ENCODE results near the gene SMR3A.

Gene SMR3A

GRCh38 chr4:70360460-70360859, at the start of gene SMR3A:
Gene SMR3A (plus strand): TSS chr4:70360760. CDS start chr4:70362116, 1,356 bp downstream.
- Histone ChIP-seq H3K4me1 (ENCODE audit: insufficient read depth, insufficient read length) (no peaks in the 10 kb centered on the region), H3K9me3 (ENCODE audit: insufficient read depth, low read length) (no peaks in the 10 kb centered on the region), H3K36me3 (ENCODE audit: insufficient read depth, insufficient read length, low read length) (no peaks in the 10 kb centered on the region), H3K4me3 (ENCODE audit: insufficient read length, low read depth) (no peak within 1 kb of the TSS), H3K27me3 (ENCODE audit: insufficient read depth, insufficient read length) (no peaks in the 10 kb centered on the region), H3K9ac (ENCODE audit: insufficient read length, low read depth) (no peak within 1 kb of the TSS)
- DNase-seq (ENCODE audit: low read depth, low spot score): no peak
- TF ChIP-seq ZNF274 (IDR thresholded peaks at IDR 0.05; ENCODE audit: low read depth, low read length): no peak
- no peak for TF ChIP-seq YY1 (IDR thresholded peaks at IDR 0.05; ENCODE audit: insufficient read depth, insufficient read length)
- TF ChIP-seq SUZ12 (IDR thresholded peaks at IDR 0.05; ENCODE audit: extremely low read depth, insufficient read depth, insufficient read length): no peak

GRCh38 chr4:70313736-70314135, 46.8 kb upstream of the SMR3A start:
- Histone ChIP-seq H3K36me3 (ENCODE audit: insufficient read depth, insufficient read length, low read length) (no peaks in the 10 kb centered on the region), H3K9ac (ENCODE audit: insufficient read length, low read depth) (no peak overlapping the region), H3K27me3 (ENCODE audit: insufficient read depth, insufficient read length) (no peaks in the 10 kb centered on the region), H3K4me3 (ENCODE audit: insufficient read length, low read depth) (no peak overlapping the region), H3K9me3 (ENCODE audit: insufficient read depth, low read length) (no peaks in the 10 kb centered on the region), H3K4me1 (ENCODE audit: insufficient read depth, insufficient read length) (no peaks in the 10 kb centered on the region)
- peak; percentile 2 for DNase-seq (ENCODE audit: low read depth, low spot score)
- TF ChIP-seq YY1 (IDR thresholded peaks at IDR 0.05; ENCODE audit: insufficient read depth, insufficient read length): no peak
- no peak for TF ChIP-seq SUZ12 (IDR thresholded peaks at IDR 0.05; ENCODE audit: extremely low read depth, insufficient read depth, insufficient read length)
- TF ChIP-seq ZNF274 (IDR thresholded peaks at IDR 0.05; ENCODE audit: low read depth, low read length): no peak

- no peak for DNase-seq (ENCODE audit: low read depth, low spot score)
- no peaks in the 10 kb centered on the region for H3K4me1 ChIP-seq (ENCODE audit: insufficient read depth, insufficient read length)
Observed at GRCh38 chr4:70315928-70316327, 44.6 kb upstream of the SMR3A start.

GRCh38 chr4:70326052-70326451, 34.5 kb upstream of the SMR3A start:
- H3K4me3 ChIP-seq (ENCODE audit: insufficient read length, low read depth): no peak overlapping the region
- H3K9ac ChIP-seq (ENCODE audit: insufficient read length, low read depth): no peak overlapping the region

More at GRCh38 chr4:70315928-70316327, 44.6 kb upstream of the SMR3A start:
- Histone ChIP-seq H3K9me3 (ENCODE audit: insufficient read depth, low read length) (no peaks in the 10 kb centered on the region), H3K27me3 (ENCODE audit: insufficient read depth, insufficient read length) (no peaks in the 10 kb centered on the region), H3K4me3 (ENCODE audit: insufficient read length, low read depth) (no peak overlapping the region), H3K36me3 (ENCODE audit: insufficient read depth, insufficient read length, low read length) (no peaks in the 10 kb centered on the region), H3K9ac (ENCODE audit: insufficient read length, low read depth) (no peak overlapping the region)
- TF ChIP-seq ZNF274 (IDR thresholded peaks at IDR 0.05; ENCODE audit: low read depth, low read length): no peak
- TF ChIP-seq SUZ12 (IDR thresholded peaks at IDR 0.05; ENCODE audit: extremely low read depth, insufficient read depth, insufficient read length): no peak
- no peak for TF ChIP-seq YY1 (IDR thresholded peaks at IDR 0.05; ENCODE audit: insufficient read depth, insufficient read length)

GRCh38 chr4:70334681-70335080, 25.9 kb upstream of the SMR3A start, which contains the start of gene CABS1:
Gene CABS1 (plus strand): TSS chr4:70334981. CDS start chr4:70335040, 59 bp downstream.
- TF ChIP-seq ZNF274 (IDR thresholded peaks at IDR 0.05; ENCODE audit: low read depth, low read length) (no peak), SUZ12 (IDR thresholded peaks at IDR 0.05; ENCODE audit: extremely low read depth, insufficient read depth, insufficient read length) (no peak), YY1 (IDR thresholded peaks at IDR 0.05; ENCODE audit: insufficient read depth, insufficient read length) (no peak)
- no peaks in the 10 kb centered on the region for H3K9me3 ChIP-seq (ENCODE audit: insufficient read depth, low read length)
- no peak within 1 kb of the TSS for H3K4me3 ChIP-seq (ENCODE audit: insufficient read length, low read depth)
- no peak within 1 kb of the TSS for H3K9ac ChIP-seq (ENCODE audit: insufficient read length, low read depth)
- no peak for DNase-seq (ENCODE audit: low read depth, low spot score)
- no peaks in the 10 kb centered on the region for H3K27me3 ChIP-seq (ENCODE audit: insufficient read depth, insufficient read length)
- no peaks in the 10 kb centered on the region for H3K36me3 ChIP-seq (ENCODE audit: insufficient read depth, insufficient read length, low read length)
- H3K4me1 ChIP-seq (ENCODE audit: insufficient read depth, insufficient read length): no peaks in the 10 kb centered on the region

More at GRCh38 chr4:70326052-70326451, 34.5 kb upstream of the SMR3A start:
- DNase-seq (ENCODE audit: low read depth, low spot score): no peak
- Histone ChIP-seq H3K4me1 (ENCODE audit: insufficient read depth, insufficient read length) (no peaks in the 10 kb centered on the region), H3K27me3 (ENCODE audit: insufficient read depth, insufficient read length) (no peaks in the 10 kb centered on the region), H3K36me3 (ENCODE audit: insufficient read depth, insufficient read length, low read length) (no peaks in the 10 kb centered on the region), H3K9me3 (ENCODE audit: insufficient read depth, low read length) (no peaks in the 10 kb centered on the region)
- TF ChIP-seq YY1 (IDR thresholded peaks at IDR 0.05; ENCODE audit: insufficient read depth, insufficient read length) (no peak), SUZ12 (IDR thresholded peaks at IDR 0.05; ENCODE audit: extremely low read depth, insufficient read depth, insufficient read length) (no peak), ZNF274 (IDR thresholded peaks at IDR 0.05; ENCODE audit: low read depth, low read length) (no peak)

GRCh38 chr4:70336043-70336442, 24.5 kb upstream of the SMR3A start:
- H3K4me3 ChIP-seq (ENCODE audit: insufficient read length, low read depth): no peak overlapping the region
- H3K9me3 ChIP-seq (ENCODE audit: insufficient read depth, low read length): no peaks in the 10 kb centered on the region
- H3K27me3 ChIP-seq (ENCODE audit: insufficient read depth, insufficient read length): no peaks in the 10 kb centered on the region
- DNase-seq (ENCODE audit: low read depth, low spot score): no peak
- H3K9ac ChIP-seq (ENCODE audit: insufficient read length, low read depth): no peak overlapping the region
- H3K4me1 ChIP-seq (ENCODE audit: insufficient read depth, insufficient read length): no peaks in the 10 kb centered on the region
- no peaks in the 10 kb centered on the region for H3K36me3 ChIP-seq (ENCODE audit: insufficient read depth, insufficient read length, low read length)
- TF ChIP-seq YY1 (IDR thresholded peaks at IDR 0.05; ENCODE audit: insufficient read depth, insufficient read length): no peak
- no peak for TF ChIP-seq SUZ12 (IDR thresholded peaks at IDR 0.05; ENCODE audit: extremely low read depth, insufficient read depth, insufficient read length)
- no peak for TF ChIP-seq ZNF274 (IDR thresholded peaks at IDR 0.05; ENCODE audit: low read depth, low read length)

- H3K9ac ChIP-seq (ENCODE audit: insufficient read length, low read depth): no peak overlapping the region
- no peaks in the 10 kb centered on the region for H3K9me3 ChIP-seq (ENCODE audit: insufficient read depth, low read length)
- no peaks in the 10 kb centered on the region for H3K4me1 ChIP-seq (ENCODE audit: insufficient read depth, insufficient read length)
- no peaks in the 10 kb centered on the region for H3K36me3 ChIP-seq (ENCODE audit: insufficient read depth, insufficient read length, low read length)
- H3K4me3 ChIP-seq (ENCODE audit: insufficient read length, low read depth): no peak overlapping the region
- no peak for TF ChIP-seq SUZ12 (IDR thresholded peaks at IDR 0.05; ENCODE audit: extremely low read depth, insufficient read depth, insufficient read length)
- no peak for TF ChIP-seq YY1 (IDR thresholded peaks at IDR 0.05; ENCODE audit: insufficient read depth, insufficient read length)
- TF ChIP-seq ZNF274 (IDR thresholded peaks at IDR 0.05; ENCODE audit: low read depth, low read length): no peak
- no peaks in the 10 kb centered on the region for H3K27me3 ChIP-seq (ENCODE audit: insufficient read depth, insufficient read length)
- DNase-seq (ENCODE audit: low read depth, low spot score): no peak
Observed at GRCh38 chr4:70337886-70338420, 22.6 kb upstream of the SMR3A start.
